ENCODE data around the gene TNXB.

The TNXB gene

DNA sequence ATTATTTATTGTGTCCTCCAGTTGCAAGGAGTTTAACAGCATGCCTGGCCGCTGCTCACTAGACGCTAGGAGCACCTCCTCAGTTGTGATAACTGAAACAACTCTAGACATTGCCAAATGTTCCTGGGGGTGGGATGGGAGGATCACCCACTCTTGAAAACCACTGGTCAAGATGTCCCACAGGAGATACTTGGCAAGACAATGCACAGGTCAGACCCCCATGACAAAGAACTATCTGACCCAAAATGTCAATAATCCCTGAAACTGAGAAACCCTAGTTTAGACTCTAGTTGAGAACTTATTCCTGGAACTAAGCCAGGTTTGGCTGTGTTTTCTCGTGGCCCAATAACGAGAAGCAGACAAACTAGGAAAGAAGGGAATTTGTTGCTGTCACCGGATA lies 30.5 kb upstream of the TNXB start:
- DNase-seq (ENCODE audit: low spot score) = no peak

DNA sequence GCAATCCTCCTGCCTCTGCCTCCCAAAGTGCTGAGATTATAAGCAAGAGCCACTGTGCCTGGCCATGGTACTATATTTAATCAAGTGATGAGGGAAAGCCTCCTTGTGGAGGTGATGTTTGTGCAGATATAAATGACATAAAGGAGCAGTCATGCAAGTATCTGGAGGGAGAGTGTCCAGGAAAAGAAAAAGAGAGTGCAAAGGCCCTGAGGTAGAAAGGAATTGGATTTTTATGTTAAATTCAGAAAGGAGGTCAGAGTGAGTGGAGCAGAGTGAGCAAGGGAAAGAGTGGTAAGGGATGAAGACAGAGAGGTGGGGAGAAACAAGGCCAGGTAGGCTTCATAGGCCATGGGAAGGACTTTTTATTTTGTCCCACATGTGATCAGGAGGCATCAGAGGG lies 28.3 kb upstream of the TNXB start:
- DNase-seq (ENCODE audit: low spot score) = no peak

DNA sequence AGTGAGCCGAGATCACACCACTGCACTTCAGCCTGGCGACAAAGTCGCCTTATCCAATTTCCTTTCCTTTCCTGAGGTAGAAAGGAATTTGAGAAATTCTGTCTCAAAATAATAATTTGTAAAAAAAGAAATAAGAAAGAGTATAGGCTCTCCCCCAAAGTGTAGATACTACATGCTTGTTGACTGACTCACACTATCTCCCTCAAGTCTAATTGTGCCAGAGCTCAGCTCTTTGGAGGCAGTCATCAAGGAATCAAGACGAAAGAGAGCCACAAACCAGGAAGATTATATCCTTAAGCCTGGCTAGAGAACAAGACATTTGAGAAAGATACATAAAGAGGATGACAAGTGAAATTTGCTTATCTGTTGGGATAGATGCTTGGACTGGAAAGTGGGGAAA lies 24.6 kb upstream of the TNXB start:
- no peak for DNase-seq (ENCODE audit: low spot score)

DNA sequence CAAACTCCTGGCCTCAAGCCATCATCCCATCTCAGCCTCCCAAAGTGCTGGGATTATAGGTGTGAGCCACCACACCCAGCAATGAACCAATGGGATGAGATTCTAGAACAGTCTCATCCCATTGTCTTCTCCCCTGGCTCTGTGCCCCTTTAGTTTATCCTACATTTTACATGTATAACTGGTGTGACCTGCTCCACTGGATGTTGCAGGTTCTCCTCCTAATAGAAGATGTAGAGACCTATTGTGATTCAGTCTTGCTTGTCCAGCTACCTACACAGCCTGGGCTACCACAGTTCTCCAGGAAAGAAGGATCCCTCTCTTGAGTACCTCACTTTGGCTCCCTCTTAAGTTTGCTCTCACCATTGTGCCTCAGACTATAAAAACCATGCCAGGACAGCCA lies 23.0 kb upstream of the TNXB start:
- DNase-seq (ENCODE audit: low spot score) = no peak

DNA sequence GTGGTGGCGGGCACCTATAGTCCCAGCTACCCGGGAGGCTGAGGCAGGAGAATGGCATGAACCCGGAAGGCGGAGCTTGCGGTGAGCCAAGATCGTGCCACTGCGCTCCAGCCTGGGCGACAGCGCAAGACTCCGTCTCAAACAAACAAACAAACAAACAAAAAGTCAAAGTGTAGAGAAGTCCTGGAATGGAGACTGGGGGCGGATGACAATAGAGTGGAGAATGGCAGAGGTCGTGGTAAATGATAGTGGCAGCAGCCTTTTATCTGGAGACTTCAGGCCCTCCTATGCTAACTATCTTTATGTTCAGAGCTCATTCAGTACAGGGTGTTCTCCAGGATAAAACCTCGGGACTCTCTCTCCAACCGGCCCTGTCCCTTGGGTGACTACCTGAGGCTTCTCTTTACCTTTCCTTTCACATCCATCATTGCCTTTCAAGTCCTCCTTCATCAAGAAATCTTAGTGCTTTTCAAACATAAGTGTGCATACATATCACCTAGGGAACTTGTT lies 22.4 kb upstream of the TNXB start:
- no peak for DNase-seq (ENCODE audit: low spot score)

DNA sequence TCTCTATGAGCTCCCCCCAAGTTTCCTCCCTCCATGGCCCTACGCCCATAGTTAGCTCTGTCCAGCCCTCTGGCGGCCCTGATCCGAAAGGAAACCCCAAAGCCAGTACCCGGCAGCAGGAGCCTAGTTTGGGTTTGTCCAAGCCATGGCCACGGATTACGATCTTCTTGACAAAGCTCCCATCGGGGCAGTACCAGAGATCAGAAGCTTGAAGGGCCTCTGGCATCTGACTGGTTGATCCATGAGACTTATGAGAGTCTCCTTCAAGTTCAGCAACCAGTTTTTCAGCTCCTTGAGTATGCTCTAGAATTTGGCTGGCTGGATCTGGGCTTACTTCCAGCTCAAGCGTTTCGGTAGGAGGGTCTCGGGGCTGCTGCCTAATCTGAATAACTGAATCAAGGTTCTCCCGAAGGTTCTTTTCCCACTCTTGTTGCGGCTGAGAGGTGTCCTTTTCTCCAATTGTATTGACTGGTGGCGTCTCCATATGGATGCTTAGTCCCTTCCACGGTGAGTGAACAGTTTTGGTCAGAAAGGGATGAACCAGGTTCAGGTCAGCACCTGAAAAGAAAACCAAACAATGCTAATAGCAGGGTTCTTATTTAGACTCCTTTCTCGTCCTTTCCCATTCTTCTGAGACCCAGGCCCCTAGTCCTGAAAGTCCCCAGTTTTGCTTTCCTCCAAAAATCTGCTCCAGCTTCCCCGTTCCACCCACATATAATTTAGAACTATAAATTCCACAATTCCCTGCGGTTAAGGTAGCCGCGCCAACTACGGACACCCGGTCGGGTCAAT lies 20.4 kb upstream of the TNXB start:
- DNase-seq (ENCODE audit: low spot score) = no peak

DNA sequence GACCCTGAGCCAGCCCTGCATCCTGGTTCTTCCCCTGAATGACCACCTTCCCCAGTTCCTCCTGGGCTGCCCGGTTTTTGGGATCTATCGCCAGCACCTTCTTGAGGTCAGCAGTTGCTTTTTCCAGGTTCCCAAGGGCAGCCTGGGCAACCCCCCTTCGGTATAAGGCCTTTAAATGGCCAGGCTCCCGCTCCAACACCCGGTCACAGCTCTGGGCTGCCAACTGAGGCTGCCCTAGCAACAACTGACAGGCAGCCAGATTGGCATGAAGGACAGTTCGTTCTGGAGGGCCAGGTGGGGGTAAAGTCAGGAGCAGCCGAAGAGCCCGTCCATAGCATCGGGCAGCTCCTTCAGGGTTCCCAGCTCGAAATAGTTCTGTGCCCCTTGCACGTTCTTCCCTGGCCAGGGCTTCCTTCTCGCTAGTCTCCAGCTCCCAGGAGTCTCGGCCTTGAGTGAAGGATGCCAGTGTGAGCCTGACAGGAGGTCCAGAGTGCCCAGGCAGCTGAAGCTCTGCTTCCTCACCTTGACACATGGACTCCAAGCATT lies 19.7 kb upstream of the TNXB start:
- no peak for DNase-seq (ENCODE audit: low spot score)

DNA sequence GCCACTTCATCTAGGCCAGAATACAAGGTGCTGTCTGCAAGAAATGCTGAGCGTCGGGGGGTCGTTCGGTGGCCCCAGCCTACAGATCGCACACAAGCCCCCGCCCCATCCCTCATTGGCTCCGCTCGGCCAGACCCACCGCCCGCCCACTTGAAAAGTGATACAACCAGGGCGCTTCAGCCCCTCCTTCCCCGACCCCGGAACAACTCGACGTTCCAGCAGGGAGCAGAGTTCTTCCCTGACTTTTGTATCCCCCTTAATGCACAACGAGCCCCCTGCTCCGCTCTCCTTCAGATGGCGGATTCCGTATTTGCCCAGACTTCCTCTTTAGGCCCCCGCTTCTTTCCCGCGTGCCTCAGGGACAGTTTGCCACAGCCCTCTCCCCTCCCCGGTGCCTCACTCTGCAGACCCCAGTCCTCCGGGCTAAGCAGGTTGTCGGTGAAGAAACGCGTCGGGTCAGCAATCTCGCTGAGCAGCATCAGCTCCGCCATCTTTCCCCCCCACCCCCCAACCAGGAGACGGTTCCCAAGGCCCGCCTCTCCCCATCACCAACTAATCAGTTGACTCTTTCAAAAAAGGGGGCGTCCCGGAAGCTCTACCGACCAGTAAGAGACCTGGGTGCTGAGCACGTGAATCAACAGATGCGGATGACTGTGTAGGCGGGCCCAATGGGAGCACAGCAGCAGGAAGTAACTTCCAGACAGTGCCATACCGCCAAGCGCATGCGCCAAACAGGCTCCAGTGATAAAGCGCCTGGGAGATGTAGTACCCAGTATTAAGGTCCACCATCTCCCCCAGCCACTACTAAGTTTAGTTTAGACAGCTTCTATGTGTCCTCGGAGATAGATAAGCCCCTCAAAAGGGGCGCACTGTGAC lies 18.8 kb upstream of the TNXB start, which contains the start of gene ATF6B:
Gene ATF6B, minus strand, starts transcription at position 530 of the 876 bp plus-strand sequence. Its CDS starts 39 bp downstream, at position 491.
- peak; percentile 90 for DNase-seq (ENCODE audit: low spot score)

DNA sequence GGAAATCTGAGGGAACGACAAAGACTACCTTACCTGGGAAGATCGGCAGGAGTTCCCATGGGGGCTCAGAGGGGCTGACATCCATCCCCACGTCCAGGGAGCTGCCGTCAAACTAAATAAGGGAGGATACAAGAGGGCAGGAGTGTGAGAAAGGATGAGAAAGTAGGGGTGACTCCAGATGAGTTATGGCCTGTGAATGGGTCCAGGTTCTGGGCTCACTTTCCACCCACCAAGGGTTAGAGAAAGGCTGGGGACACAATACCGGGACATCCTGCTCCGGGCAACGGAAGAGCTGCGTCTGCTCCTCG lies 18.2 kb upstream of the TNXB start:
- no peak for DNase-seq (ENCODE audit: low spot score)

DNA sequence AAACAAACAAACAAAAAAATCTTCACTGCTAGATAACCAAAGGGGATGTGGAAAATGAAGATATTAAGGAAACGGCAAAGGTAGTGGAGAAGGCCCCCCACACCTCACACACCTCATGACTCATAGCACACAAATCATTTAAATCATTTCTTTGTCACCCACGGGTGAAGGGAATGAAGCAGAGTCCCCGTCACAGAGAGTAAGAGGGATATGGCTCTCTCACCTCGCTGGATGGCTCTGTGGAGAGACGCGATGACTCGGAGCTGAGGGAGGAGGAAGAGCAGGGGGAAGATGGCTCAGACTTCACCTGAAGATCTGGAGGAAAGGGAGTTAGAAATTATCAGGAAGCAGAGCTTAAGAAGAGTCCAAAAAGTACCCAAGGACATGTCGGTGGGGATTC lies 17.7 kb upstream of the TNXB start:
- DNase-seq (ENCODE audit: low spot score) = no peak

DNA sequence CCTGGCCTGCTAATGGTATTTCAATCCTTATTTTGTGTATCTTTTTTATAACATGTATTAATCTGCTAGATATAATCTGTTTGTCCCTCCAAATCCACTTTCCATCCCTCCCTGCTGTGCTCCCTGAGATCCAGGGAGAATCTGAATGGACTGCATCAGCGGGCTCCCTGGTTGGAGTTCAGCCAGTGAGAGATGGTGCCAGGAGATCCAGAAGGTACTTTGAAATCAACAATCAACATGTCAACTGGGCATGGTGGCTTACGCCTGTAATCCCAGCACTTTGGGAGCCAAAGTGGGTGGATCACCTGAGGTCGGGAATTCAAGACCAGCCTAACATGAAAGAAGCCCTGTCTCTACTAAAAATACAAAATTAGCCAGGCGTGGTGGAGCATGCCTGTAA lies 14.5 kb upstream of the TNXB start:
- no peak for DNase-seq (ENCODE audit: low spot score)

DNA sequence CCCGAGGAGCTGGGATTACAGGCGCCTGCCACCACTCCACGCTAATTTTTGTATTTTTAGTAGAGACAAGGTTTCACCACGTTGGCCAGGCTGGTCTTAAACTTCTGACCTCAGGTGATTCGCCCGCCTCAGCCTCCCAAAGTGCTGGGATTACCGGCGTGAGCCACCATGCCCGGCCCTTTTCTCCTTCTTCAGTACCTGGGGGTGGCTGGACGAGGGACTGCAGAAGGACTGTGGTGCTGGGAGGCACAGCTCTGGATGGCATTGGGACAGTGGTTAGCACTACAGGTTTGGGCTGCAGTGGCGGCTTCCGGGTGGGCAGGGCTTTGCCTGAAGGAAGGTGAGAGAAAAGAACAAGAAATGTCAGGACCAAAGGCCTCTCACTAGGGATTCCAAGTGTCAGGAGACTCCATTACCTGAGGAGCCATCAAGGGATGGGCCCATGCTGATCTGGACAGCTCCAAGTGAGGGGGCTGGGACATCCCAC lies 11.5 kb upstream of the TNXB start:
- DNase-seq (ENCODE audit: low spot score) = no peak

DNA sequence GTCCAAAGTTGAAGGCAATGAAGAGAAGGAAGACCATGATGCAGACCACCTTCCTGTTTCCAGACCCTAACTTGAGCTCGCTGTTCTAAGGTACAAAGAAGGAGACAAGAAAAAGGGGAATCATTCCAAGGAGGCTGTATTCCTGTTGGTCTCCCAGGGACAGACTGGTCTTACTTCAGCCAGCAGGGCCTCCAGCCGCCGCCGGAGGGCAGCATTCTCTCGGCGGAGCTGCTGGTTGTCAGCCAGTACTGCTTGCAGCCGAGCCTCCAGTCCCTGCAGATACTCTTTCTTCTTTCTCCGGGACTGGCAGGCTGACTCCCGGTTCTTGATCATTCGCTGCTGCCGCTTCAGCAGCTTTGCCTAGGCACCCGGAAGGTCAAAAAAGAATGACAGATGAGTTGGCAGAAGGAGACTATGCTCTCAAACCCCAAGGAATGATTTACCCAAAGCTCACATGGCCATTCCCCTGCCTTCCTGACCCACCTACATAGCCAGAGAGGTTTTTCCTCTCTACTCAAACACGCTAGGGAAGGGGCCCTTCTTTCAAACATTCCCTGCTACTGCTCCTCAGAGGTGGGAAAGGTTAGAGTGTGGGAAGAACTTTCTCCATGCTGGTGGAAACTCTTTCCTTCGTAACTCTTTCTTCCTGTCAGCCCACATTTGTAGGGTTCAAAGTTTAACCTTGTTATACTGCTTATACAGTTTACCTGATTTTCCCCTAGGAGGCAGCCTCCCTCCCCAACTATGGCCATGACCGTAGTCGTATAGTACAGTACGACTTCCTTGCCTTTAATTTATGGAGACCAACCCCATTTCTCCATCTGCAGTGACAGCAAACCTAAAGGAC lies 9.9 kb upstream of the TNXB start:
- DNase-seq (ENCODE audit: low spot score) = peak; percentile 77

DNA sequence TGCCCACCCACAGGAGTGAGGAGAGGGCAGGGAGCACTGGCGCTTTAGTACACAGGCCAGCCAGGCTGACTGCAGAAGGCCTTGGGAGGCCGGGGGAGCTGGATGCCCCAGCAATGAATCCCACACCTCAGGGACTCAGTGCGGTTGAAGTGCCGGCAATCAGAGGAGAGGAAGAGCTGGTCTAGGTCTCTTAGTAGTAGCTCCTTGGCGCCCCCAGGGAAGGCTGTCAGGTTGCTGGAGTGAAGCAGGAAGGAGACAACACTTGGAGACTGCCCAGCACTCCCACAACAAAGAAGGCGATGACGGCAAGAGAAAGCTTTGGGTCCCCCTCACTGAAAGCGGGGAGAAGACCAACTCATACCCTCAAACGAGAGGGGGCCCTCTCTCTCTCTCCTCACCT lies 8.3 kb upstream of the TNXB start:
- DNase-seq (ENCODE audit: low spot score) = no peak

DNA sequence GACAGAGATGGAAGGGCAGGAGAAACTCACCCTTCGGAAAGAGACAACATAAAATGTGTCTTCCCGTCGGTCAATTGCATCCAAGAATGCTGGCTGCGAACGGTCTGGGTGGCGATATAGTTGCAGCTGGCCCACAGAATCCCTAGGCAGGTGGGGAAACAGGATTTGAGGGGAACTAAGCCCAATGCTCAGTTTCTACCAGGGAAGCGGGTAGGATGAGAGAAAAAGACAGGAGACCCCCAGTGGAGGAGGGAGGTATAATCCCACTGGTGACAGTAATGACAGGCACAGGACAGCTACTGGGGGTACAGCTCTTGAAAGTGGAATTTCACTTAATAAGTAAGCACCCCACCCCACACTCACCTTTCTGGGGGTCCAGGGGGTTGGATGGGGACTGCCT lies 7.5 kb upstream of the TNXB start:
- peak; percentile 50 for DNase-seq (ENCODE audit: low spot score)

DNA sequence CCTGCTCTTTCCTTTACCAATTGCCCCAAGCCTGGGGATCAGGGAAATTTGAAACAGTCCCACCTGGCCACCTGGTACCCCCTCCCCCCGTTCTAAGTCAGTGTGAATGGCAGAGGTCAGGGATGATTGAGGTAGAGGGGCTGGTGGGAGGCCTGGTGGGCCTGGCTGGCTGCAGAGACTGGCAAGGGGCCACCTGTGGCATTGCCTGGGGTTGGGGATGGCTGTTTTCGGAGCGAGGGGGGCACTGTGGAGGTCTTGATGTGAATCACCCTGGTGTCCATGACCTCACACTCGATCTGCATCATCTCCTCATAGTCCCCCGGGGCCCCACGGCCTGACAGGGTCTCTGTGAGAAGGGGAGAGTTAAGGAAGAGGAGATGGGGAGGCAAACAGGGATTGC lies 6.5 kb upstream of the TNXB start:
- no peak for DNase-seq (ENCODE audit: low spot score)

DNA sequence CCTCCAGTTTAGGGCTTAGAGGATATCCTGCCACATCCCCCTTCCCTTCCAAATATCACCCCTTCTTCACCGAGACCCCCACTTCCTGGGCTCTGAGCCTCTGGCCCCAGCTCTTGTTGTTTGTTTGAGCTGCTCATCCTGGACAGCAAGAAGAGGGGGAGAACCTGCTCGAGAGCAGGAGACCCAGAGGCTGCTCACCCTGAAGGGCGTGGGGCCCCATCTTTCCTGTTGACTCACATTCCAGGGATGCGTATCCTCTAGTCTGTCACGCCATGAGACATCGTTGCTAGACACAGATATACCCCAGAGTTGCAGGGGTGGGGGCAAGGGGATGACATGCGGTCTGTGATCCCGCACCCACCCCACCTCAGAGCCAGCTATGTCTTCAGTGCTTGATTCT lies 5.7 kb upstream of the TNXB start:
- DNase-seq (ENCODE audit: low spot score) = no peak

DNA sequence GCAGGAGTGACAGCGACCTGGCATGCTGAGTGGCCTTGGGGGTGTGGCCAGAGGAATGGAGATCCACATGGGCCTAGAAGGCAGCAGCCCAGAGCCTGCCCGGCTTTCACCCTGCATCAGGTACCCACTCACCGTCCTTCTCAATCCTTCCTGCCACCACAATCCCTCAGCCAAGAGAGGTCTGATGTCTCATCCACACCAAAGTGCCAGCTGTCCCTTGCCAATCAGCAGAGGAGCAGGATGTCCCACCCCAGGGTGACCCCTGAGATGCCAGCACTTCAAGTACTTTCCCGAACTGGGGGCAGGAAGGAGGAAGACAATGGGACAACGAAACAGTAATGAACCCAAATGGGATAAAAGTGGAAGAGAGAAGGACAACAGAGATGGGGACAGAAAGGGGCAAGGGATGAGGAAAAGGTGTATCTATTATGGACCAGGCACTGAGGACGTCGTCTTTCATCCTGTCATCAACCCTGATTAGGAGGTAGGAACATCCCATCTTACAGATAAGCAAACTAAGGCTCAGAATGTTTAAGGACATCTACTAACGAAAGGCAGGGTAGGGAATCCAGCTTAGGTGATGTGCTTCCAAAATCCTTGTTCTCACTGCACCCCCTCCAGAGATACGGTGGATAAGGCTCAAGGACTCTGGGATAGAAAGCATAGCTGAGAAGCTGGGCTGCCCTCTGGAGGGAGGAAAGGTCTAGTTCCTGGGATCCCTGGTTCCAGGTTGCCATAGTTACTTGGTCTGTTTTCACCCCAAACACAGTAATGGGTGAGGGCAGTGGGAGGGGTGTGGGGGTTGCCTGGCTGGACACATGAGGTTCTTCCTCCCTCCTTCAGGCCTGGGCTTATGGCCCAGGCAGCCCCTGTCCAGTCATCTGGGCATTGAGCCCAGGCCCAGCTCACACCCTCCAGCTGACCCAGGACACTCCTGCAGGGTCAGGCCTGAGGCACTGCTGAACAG lies 4.5 kb upstream of the TNXB start:
- no peak for DNase-seq (ENCODE audit: low spot score)

DNA sequence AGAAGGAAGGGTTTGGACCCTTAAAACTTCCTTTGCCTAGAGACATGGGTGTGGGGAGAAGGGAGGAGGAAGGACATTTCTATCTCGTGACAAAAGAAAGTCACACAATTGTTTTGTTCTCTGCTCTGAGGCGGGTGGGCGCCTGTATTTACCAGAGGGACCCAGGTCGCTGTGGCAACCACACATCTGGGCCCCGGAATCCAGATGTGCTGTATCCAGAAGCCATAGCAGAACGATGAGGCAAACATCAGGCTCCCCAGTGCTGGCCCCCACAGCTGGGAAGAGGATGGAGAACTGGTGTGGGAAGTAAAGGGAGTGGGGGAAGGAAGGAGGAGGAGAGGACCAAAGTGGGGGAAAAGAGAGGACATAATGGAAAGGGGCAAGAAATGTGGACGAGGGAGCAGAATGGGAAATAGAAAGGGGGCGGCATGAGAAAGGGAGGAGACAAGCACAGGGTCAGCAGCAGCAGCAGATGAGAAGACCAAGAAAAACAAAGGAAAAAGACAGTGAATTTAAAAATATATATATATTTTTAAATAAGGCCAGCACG lies 3.4 kb upstream of the TNXB start:
- no peak for DNase-seq (ENCODE audit: low spot score)

DNA sequence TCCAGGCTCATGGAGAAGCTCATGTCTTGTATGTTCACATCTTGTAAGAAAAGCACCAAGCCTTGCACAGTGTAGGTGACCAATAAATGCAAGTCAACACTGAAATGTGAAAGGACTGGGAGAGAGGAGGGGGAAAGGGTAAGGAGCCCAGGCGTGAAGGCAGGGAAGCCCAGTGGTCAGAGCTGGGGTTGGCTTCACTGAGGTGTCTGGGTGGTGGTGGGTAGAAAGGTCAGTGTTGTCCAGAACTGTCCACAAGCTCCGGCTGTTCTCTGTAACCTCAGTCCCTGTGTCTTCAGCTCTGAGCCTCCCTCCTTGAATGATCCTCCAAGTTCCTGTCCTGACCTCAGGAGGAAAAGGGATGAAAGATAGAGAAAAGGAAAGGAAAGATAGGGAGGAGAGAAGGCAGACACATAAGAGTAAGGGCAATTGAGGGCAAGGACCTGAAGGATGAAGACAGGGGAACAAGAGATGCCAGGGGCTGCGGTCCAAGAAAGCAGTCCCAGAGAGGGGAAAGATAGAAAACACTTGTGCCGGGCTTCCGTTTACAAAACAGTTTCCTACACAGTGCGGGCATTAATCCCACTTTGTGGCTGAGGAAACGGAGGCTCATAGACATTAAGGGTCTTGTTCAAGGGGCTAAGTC lies 2.4 kb upstream of the TNXB start:
- no peak for DNase-seq (ENCODE audit: low spot score)
